HepG2 (cell line): ENCODE results near the gene PPFIA3. TPM values are rescaled to one million over a fixed set of nuclear protein-coding genes. Genes with fewer than 3 reads are reported as not detected.

Experiments used
- ATAC-seq: fragments of 200-7000 bp; cut with Tn5 transposase; 3 replicates; pipeline ENCODE4 v1.9.1; 2020; ENCODE audit warnings: mild to moderate bottlenecking, moderate library complexity
- BruUV-seq: library from RNA; stranded (reverse); fragments of 400-500 nt; replicated peaks from 2 replicates; lab custom pipeline; 2021; lab: Mats Ljungman, UMichigan
- CTCF ChIA-PET: fragments of 300-600 bp; formaldehyde crosslinking; extraction: SDS; loops from one replicate; lab custom pipeline; 2021; ENCODE audit warnings: low total read pairs, inconsistent platforms, low intra/inter-chr PET ratio; lab: Yijun Ruan, JAX
- POLR2A ChIA-PET: fragments of 350-600 bp; sonication (Branson Sonifier 250); formaldehyde crosslinking; loops from one replicate; lab custom pipeline; 2020; ENCODE audit warnings: antibody characterized with exemption, inconsistent platforms; lab: Yijun Ruan, JAX
- DNase-seq: peaks from one replicate; pipeline ENCODE4 v3.0.0-alpha.2; 2015; ENCODE audit warnings: low spot score
- FAIRE-seq: peaks from 3 replicates; lab custom pipeline; 2011; peaks lifted over from hg19 to GRCh38; lab: Jason Lieb, UNC
- H2AFZ ChIP-seq: one replicate; pipeline ENCODE4 v1.6.1; 2011; ENCODE audit warnings: low read length, inconsistent platforms
- H3K27ac ChIP-seq: fragments of 300-600 bp; 3 replicates; pipeline ENCODE4 v1.8.0; 2011; ENCODE audit warnings: mixed run types, mild to moderate bottlenecking, mixed read lengths, low read length, inconsistent platforms; ENCODE audit not compliant: insufficient read depth; ENCODE audit errors: extremely low read length
- H3K27me3 ChIP-seq, 2 experiments: fragments of 200-600 bp in 1 of 2; 2 replicates in 1 of 2; 3 replicates in 1 of 2; pipeline versions ENCODE4 v1.6.0 to v1.8.0; 2011; ENCODE audit warnings: low read length in 2 of 2, mild to moderate bottlenecking in 2 of 2, moderate library complexity in 2 of 2, inconsistent platforms in 1 of 2; ENCODE audit not compliant: insufficient read depth in 2 of 2, control insufficient read depth in 1 of 2
- H3K36me3 ChIP-seq, 2 experiments: fragments of 200-600 bp in 1 of 2; replicated peaks in 1 of 2; 2 replicates in 1 of 2; 3 replicates in 1 of 2; pipeline versions ENCODE4 v1.5.1 to v1.8.0; 2011; ENCODE audit warnings: low read length in 2 of 2, inconsistent platforms in 1 of 2; ENCODE audit not compliant: insufficient read depth in 2 of 2, control insufficient read depth in 1 of 2
- H3K4me1 ChIP-seq: 2 replicates; pipeline ENCODE4 v1.5.1; 2012; ENCODE audit warnings: low read length, inconsistent platforms; ENCODE audit not compliant: insufficient read depth
- H3K4me2 ChIP-seq: 2 replicates; pipeline ENCODE4 v1.6.0; 2011; ENCODE audit warnings: low read depth, low read length, inconsistent platforms
- H3K4me3 ChIP-seq, 3 experiments: fragments of 200-600 bp in 1 of 3; sonication (generic), shearing (Covaris generic) in 1 of 3; replicated peaks in 1 of 3; 2 replicates each; pipeline ENCODE4 v1.5.1; 2011 to 2016; ENCODE audit warnings: low read length in 3 of 3, inconsistent platforms in 2 of 3, low read depth in 2 of 3, mild to moderate bottlenecking in 2 of 3, control low read depth in 1 of 3, mixed read lengths in 1 of 3; ENCODE audit not compliant: insufficient read depth in 1 of 3
- H3K79me2 ChIP-seq: one replicate; pipeline ENCODE4 v1.6.1; 2011; ENCODE audit warnings: low read length, inconsistent platforms; ENCODE audit not compliant: insufficient read depth
- H3K9ac ChIP-seq: 2 replicates; pipeline ENCODE4 v1.6.0; 2011; ENCODE audit warnings: mild to moderate bottlenecking, low read depth, low read length, inconsistent platforms; ENCODE audit not compliant: insufficient read depth
- H3K9me3 ChIP-seq: 2 replicates; pipeline ENCODE4 v1.5.1; 2012; ENCODE audit warnings: mild to moderate bottlenecking, low read length
- H4K20me1 ChIP-seq: 2 replicates; pipeline ENCODE4 v1.6.0; 2011; ENCODE audit warnings: inconsistent platforms, mild to moderate bottlenecking, low read length, moderate library complexity; ENCODE audit not compliant: insufficient read depth
- CEBPG ChIP-seq: IDR thresholded peaks from 2 replicates; pipeline ENCODE4 v1.6.1; 2016
- ERF ChIP-seq: IDR thresholded peaks from 2 replicates; pipeline ENCODE4 v1.6.1; 2018; ENCODE audit warnings: missing biosample characterization, missing genetic modification reagents
- KAT8 ChIP-seq: IDR thresholded peaks from 2 replicates; pipeline ENCODE4 v1.6.1; 2016; ENCODE audit warnings: missing genetic modification reagents, missing compliant biosample characterization
- PITX1 ChIP-seq: sonication (generic); formaldehyde crosslinking; IDR thresholded peaks from 2 replicates; pipeline ENCODE4 v1.5.1; 2020; ENCODE audit warnings: mild to moderate bottlenecking, missing genetic modification reagents
- RBFOX2 ChIP-seq: fragments of 200-400 bp; formaldehyde crosslinking; IDR thresholded peaks from 2 replicates; pipeline ENCODE4 v1.6.1; 2017; ENCODE audit warnings: low read depth, mild to moderate bottlenecking, low read length
- SALL1 ChIP-seq: sonication (generic); formaldehyde crosslinking; IDR thresholded peaks from 2 replicates; pipeline ENCODE4 v1.8.0; 2022; ENCODE audit warnings: mild to moderate bottlenecking, missing genetic modification reagents
- SAP130 ChIP-seq: IDR thresholded peaks from 2 replicates; pipeline ENCODE4 v1.6.1; 2016; ENCODE audit warnings: low read depth
- SOX13 ChIP-seq, 3 experiments: fragments of 450-650 bp in 1 of 3; sonication (generic) in 1 of 3; formaldehyde crosslinking in 1 of 3; IDR thresholded peaks in 2 of 3; conservative IDR thresholded peaks in 1 of 3; 2 replicates each; pipeline versions ENCODE4 v1.5.0 to v1.6.1; 2016 to 2020; ENCODE audit warnings: antibody characterized with exemption in 1 of 3, mild to moderate bottlenecking in 1 of 3, missing compliant biosample characterization in 1 of 3, missing genetic modification reagents in 1 of 3, moderate library complexity in 1 of 3
- ZC3H13 ChIP-seq: sonication (generic); formaldehyde crosslinking; IDR thresholded peaks from 2 replicates; pipeline ENCODE4 v1.8.1; 2023; ENCODE audit warnings: mild to moderate bottlenecking, missing genetic modification reagents, moderate library complexity
- ZFP37 ChIP-seq: sonication (generic); formaldehyde crosslinking; IDR thresholded peaks from 2 replicates; pipeline ENCODE4 v1.4.0; 2020; ENCODE audit warnings: missing genetic modification reagents, borderline replicate concordance
- ZFP90 ChIP-seq: sonication (generic); formaldehyde crosslinking; IDR thresholded peaks from 2 replicates; pipeline ENCODE4 v1.8.0; 2022; ENCODE audit warnings: missing genetic modification reagents, mild to moderate bottlenecking, inconsistent platforms, borderline replicate concordance
- ZNF17 ChIP-seq: sonication (generic); formaldehyde crosslinking; IDR thresholded peaks from 2 replicates; pipeline ENCODE4 v1.5.0; 2020; ENCODE audit warnings: mild to moderate bottlenecking, missing genetic modification reagents
- ZSCAN31 ChIP-seq: sonication (generic); formaldehyde crosslinking; IDR thresholded peaks from 2 replicates; pipeline ENCODE4 v1.5.0; 2020; ENCODE audit warnings: low read depth, mild to moderate bottlenecking, missing genetic modification reagents
- WGBS: methylation state at CpG from one replicate; pipeline ENCODE4 v1.1.6; 2017; ENCODE audit warnings: low lambda C conversion rate; 5-methylcytosine and 5-hydroxymethylcytosine counted together
- in situ Hi-C: cut with HindIII; loops from 2 replicates; pipeline ENCODE4 v1.10.0; 2017; ENCODE audit warnings: low pct_unique_long_range_greater_than_20kb; ENCODE audit not compliant: extremely low pct_ligation_motif_present
- intact Hi-C: fragments of 100-400 bp; cut with micrococcal nuclease; formaldehyde crosslinking; loops from one replicate; pipeline ENCODE4 v1.10.0; 2022; ENCODE audit not compliant: unreplicated experiment
- polyA plus RNA-seq, 8 experiments: library from polyadenylated mRNA; depleted of rRNA in 3 of 8; stranded (reverse) in 7 of 8; unstranded in 1 of 8; fragments of >200 nt; fragmentation: Illumina TruSeq in 4 of 8; extraction: Trizol in 4 of 8; gene quantifications; 2 replicates each; pipeline versions ENCODE4 v1.2.1 to v1.2.3, GENCODE V29; 2011 to 2016; ENCODE audit warnings: low read depth in 4 of 8, missing spikeins in 1 of 8, mixed read lengths in 1 of 8; ENCODE audit not compliant: insufficient read depth in 1 of 8
- total RNA-seq, 5 experiments: library from RNA; depleted of rRNA; stranded (reverse); fragments of >200 nt; fragmentation: Illumina TruSeq; extraction: Trizol; gene quantifications; 2 replicates each; pipeline ENCODE4 v1.2.3, GENCODE V29; 2016; ENCODE audit warnings: low read depth in 1 of 5
- TF ChIP-seq, protein P1 (sequence below): sonication (generic); formaldehyde crosslinking; conservative IDR thresholded peaks from 2 replicates; pipeline ENCODE4 v1.4.0; 2020; ENCODE audit warnings: missing genetic modification reagents
- TF ChIP-seq, protein P2 (sequence below): IDR thresholded peaks from 2 replicates; pipeline ENCODE4 v1.6.1; 2016; ENCODE audit warnings: missing genetic modification reagents, missing compliant biosample characterization
- TF ChIP-seq, protein P3 (sequence below): sonication (generic); formaldehyde crosslinking; IDR thresholded peaks from 2 replicates; pipeline ENCODE4 v1.5.0; 2020; ENCODE audit warnings: missing genetic modification reagents
- TF ChIP-seq, protein P4 (sequence below): sonication (generic); formaldehyde crosslinking; IDR thresholded peaks from 2 replicates; pipeline ENCODE4 v1.4.0; 2020; ENCODE audit warnings: missing genetic modification reagents, borderline replicate concordance

The PPFIA3 gene
- total and polyA plus RNA-seq, 2 of the 13 experiments (the other 11 are each of a cell fraction or from before 2014, with no cell fraction given), result 6.7 to 8.6 TPM

DNA sequence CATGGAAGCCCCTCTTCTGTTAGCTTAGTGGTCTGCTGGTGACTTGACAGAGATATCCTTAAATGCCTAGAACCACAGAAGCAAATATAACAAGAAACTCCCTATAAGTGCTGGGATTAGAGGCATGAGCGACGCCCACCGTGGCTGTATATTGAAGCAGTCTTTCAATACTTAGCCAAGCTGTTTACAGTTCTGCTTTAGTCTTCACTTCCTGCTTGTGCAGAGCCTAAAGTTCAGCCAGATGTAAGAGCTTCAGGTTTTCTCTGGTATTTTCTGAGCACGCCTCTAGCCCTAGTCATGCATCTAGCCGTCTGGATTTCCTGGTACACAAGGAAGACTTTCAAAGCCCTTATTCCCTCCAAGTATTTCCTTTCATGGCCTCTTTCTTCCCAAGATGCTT is 66.8 kb downstream of the PPFIA3 start:
- 0 out of 2 replicates have a peak, but pooled peaks cover 4% of the 10 kb centered on the region for H3K9me3 ChIP-seq
- H2AFZ ChIP-seq, result peak overlapping the region; percentile 70
- in situ Hi-C loops (no loop called here), intact Hi-C loops (no loop called here)
- H3K9ac ChIP-seq, result no peak overlapping the region
- ATAC-seq (peak; percentile 88), FAIRE-seq (peak; percentile 71), DNase-seq (peak; percentile 56)
- 17% methylated on average over 5 of the region's 5 CpGs for WGBS
- no peaks in the 10 kb centered on the region for H3K36me3 ChIP-seq
- H3K79me2 ChIP-seq, result no peaks in the 10 kb centered on the region
- H3K4me1 ChIP-seq, result peaks cover 21% of the 10 kb centered on the region
- peak overlapping the region; percentile 61 for H3K27ac ChIP-seq
- CTCF ChIA-PET, result no interaction called here
- H3K4me2 ChIP-seq, result peak overlapping the region; percentile 46
- H4K20me1 ChIP-seq, result no peaks in the 10 kb centered on the region
- no TSS peak for BruUV-seq
- H3K4me3 ChIP-seq, result no peak overlapping the region
- no peaks in the 10 kb centered on the region for H3K27me3 ChIP-seq
- POLR2A ChIA-PET, result interaction anchor here (1.0 to 1.5 kb wide), 5 partner anchors 8 to 193 kb away, joined by 3 to 4 read pairs (median 3); partner anchors contain the start of genes GYS1, HRC and RUVBL2
- TF ChIP-seq ERF (CRISPR knock-in tag) (0 out of 2 replicates have a peak, but pooled peaks have one; percentile 53), KAT8 (peak; percentile 62), ZFP37 (CRISPR knock-in tag) (peak; percentile 65; the same call in 1 of the 2 replicates), ZC3H13 (no peak), ZSCAN31 (CRISPR knock-in tag) (0 out of 2 replicates have a peak, but pooled peaks have one; percentile 33), SALL1 (peak; percentile 12; the same call in 1 of the 2 replicates), SOX13 (IDR thresholded peaks at IDR 0.05) (no peak), SOX13 (CRISPR knock-in tag; conservative IDR thresholded peaks at IDR 0.05 in 1 of 2, IDR thresholded peaks at IDR 0.05 in 1 of 2) (0 out of 4 replicates have a peak, but pooled peaks of 1 of the 2 experiments have one; percentile 12), RBFOX2 (no peak), CEBPG (CRISPR knock-in tag) (peak; percentile 32; the same call in 1 of the 2 replicates), ZNF17 (CRISPR knock-in tag) (no peak), PITX1 (CRISPR knock-in tag) (peak; percentile 41; the same call in 1 of the 2 replicates), ZFP90 (no peak), SAP130 (CRISPR knock-in tag) (peak; percentile 65)
- TF ChIP-seq, protein P1, sequence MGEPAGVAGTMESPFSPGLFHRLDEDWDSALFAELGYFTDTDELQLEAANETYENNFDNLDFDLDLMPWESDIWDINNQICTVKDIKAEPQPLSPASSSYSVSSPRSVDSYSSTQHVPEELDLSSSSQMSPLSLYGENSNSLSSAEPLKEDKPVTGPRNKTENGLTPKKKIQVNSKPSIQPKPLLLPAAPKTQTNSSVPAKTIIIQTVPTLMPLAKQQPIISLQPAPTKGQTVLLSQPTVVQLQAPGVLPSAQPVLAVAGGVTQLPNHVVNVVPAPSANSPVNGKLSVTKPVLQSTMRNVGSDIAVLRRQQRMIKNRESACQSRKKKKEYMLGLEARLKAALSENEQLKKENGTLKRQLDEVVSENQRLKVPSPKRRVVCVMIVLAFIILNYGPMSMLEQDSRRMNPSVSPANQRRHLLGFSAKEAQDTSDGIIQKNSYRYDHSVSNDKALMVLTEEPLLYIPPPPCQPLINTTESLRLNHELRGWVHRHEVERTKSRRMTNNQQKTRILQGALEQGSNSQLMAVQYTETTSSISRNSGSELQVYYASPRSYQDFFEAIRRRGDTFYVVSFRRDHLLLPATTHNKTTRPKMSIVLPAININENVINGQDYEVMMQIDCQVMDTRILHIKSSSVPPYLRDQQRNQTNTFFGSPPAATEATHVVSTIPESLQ (CRISPR knock-in tag), result no peak
- TF ChIP-seq, protein P2, sequence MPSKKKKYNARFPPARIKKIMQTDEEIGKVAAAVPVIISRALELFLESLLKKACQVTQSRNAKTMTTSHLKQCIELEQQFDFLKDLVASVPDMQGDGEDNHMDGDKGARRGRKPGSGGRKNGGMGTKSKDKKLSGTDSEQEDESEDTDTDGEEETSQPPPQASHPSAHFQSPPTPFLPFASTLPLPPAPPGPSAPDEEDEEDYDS (CRISPR knock-in tag), result 0 out of 2 replicates have a peak, but pooled peaks have one; percentile 21
- TF ChIP-seq, protein P3, sequence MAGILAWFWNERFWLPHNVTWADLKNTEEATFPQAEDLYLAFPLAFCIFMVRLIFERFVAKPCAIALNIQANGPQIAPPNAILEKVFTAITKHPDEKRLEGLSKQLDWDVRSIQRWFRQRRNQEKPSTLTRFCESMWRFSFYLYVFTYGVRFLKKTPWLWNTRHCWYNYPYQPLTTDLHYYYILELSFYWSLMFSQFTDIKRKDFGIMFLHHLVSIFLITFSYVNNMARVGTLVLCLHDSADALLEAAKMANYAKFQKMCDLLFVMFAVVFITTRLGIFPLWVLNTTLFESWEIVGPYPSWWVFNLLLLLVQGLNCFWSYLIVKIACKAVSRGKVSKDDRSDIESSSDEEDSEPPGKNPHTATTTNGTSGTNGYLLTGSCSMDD (CRISPR knock-in tag), result no peak
- TF ChIP-seq, protein P4, sequence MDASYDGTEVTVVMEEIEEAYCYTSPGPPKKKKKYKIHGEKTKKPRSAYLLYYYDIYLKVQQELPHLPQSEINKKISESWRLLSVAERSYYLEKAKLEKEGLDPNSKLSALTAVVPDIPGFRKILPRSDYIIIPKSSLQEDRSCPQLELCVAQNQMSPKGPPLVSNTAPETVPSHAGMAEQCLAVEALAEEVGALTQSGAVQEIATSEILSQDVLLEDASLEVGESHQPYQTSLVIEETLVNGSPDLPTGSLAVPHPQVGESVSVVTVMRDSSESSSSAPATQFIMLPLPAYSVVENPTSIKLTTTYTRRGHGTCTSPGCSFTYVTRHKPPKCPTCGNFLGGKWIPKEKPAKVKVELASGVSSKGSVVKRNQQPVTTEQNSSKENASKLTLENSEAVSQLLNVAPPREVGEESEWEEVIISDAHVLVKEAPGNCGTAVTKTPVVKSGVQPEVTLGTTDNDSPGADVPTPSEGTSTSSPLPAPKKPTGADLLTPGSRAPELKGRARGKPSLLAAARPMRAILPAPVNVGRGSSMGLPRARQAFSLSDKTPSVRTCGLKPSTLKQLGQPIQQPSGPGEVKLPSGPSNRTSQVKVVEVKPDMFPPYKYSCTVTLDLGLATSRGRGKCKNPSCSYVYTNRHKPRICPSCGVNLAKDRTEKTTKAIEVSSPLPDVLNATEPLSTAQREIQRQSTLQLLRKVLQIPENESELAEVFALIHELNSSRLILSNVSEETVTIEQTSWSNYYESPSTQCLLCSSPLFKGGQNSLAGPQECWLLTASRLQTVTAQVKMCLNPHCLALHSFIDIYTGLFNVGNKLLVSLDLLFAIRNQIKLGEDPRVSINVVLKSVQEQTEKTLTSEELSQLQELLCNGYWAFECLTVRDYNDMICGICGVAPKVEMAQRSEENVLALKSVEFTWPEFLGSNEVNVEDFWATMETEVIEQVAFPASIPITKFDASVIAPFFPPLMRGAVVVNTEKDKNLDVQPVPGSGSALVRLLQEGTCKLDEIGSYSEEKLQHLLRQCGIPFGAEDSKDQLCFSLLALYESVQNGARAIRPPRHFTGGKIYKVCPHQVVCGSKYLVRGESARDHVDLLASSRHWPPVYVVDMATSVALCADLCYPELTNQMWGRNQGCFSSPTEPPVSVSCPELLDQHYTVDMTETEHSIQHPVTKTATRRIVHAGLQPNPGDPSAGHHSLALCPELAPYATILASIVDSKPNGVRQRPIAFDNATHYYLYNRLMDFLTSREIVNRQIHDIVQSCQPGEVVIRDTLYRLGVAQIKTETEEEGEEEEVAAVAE (CRISPR knock-in tag), result 0 out of 2 replicates have a peak, but pooled peaks have one; percentile 51
